IPS-11a (cell line): ENCODE measurements around the gene TPST2.

Source experiments
- H3K4me3 ChIP-seq: one replicate; pipeline ENCODE4 v1.5.1; 2013; ENCODE audit warnings: low read depth, low read length, control low read depth

The TPST2 gene

GRCh38 chr22:26558248-26558895, 31.6 kb downstream of the TPST2 start:
- H3K4me3 ChIP-seq = no peak overlapping the region

DNA sequence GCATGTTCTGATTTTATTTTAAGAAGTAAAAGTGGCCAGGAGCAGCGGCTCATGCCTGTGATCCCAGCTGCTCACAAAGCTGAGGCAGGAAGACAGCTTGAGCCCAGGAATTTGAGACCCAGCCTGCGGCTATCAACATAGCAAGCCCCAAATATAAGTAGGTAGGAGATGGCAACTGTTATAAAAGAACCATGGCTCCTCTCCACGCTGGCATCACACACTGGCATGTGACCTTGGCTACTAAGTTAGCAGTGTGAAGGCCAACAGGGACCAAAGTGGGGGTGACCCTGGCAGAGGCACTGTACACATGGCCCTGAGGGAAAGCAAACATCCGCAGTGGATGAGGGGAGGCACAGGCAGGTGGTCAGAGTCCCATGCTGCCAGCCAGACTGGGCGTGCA, 33.0 kb downstream of the TPST2 start:
- H3K4me3 ChIP-seq = no peak overlapping the region

DNA sequence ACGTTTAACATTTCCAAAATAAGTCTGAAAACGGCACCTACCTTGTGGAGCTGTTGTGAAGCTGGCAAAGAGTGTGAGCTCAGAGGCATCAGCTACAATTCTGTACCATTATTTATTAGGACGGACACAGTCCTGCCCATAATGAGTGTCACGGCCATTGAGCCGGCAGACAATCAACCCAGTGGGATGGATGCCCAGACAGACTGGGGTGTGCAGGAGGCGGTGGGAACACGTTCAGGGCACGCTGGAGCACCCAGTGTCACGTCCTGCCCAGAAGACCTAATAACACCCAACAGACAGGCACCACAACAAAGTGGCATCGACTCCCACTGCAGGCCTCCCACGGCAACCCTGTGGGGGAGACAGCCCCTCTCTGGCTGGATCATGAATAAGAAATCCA, 34.5 kb downstream of the TPST2 start:
- H3K4me3 ChIP-seq = no peak overlapping the region

GRCh38 chr22:26554956-26555355, 35.0 kb downstream of the TPST2 start:
- H3K4me3 ChIP-seq = no peak overlapping the region

DNA sequence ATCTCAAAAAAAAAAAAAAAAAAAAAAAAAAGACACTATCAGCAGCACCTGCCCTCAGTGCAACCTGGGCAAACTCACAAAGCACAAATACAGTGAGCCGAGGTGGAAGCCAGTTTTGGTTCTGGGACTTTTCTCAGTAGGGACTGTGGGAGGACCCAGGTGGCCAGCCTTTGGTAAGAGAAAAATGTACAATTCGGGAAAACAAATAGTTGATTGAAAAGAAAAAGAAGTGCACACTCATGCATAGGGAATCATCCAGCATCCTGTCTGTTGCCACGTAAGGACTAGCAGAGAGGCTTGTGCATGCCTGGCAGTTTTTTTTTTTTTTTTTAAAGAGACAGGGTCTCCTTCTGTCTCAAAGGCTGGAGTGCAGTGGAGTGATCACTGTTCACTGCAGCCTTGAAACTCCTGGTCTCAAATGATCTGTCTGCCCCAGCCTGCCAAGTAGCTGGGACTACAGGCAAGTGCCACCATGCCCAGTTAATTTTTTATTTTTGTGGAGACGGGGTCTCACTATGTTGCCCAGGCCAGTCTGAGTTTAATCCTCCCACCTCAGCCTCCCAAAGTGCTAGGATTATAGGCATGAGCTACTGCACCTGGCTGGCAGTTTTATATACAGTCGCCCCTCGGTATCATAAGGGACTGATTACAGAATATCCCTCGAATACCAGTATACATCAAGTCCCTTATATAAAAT, 36.7 kb downstream of the TPST2 start:
- H3K4me3 ChIP-seq = no peak overlapping the region

DNA sequence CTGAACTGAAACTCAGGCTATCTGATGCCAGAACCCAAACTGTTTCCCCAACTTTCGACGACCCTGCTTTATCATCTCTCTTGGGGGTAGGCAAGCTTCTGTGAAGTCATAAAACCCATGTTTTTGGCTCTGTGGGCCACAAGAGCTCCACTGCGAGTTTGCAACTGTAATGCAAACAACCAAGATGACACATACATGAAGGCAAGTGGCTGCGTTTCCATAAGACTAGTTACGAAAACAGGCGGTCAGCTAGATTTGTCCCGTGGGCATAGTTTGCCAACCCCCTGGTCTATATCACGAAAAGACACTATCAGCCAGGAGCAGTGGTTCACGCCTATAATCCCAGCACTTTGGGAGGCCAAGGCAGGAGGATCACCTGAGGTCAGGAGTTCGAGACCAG, 37.5 kb downstream of the TPST2 start:
- H3K4me3 ChIP-seq = no peak overlapping the region

GRCh38 chr22:26551568-26551967, 38.4 kb downstream of the TPST2 start:
- H3K4me3 ChIP-seq = no peak overlapping the region

DNA sequence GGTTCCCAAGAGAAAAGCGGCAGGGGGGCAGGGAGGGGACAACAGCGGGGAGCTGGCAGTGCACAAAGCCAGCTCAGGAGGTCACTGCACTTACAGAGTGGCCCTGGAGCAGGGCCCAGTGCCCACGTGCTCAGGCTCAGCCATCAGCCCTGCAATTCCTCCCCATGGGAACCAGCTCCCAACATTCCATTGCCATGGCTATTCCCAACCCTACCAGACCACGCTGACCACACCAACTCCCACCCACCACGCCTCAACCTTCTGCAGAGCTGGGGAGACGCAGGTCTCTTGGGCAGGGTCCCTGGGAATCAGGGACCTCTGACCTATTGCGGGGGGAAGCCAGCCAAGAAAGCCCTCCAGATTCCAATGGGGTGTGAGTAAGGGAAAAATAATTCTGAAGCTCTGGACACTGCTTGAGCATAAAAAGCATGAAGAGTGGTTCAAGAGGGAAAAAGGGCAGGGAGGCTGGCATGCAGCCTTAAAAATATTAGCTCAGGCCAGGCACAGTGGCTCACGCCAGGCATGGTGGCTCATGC, 39.4 kb downstream of the TPST2 start:
- H3K4me3 ChIP-seq = no peak overlapping the region

DNA sequence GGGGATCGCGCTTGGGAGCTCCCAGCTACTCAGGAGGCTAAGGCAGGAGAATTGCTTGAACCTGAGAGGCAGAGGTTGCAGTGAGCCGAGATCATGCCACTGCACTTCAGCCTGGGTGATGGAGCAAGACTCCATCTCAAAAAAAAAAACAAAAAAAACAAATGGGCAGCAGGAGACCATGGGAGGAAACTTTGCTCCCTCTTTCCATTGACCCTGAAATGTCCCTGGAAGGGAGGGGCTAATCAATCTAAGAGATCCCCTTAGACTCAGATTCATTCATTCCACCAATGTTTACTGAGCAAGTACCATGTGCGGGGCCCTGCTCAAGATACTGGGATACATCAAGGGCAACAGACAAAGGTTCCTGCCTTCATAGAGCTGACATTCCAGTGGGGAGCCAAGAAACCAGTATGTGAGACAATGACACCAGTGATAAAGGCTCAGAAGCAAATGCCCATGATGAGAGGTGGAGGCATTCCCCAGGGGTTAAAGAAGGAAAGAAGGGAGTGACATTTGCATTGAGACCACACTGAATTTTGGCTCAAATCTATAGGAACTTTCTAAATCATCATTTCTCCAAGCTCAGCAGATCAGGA, 39.9 kb downstream of the TPST2 start:
- H3K4me3 ChIP-seq = no peak overlapping the region

DNA sequence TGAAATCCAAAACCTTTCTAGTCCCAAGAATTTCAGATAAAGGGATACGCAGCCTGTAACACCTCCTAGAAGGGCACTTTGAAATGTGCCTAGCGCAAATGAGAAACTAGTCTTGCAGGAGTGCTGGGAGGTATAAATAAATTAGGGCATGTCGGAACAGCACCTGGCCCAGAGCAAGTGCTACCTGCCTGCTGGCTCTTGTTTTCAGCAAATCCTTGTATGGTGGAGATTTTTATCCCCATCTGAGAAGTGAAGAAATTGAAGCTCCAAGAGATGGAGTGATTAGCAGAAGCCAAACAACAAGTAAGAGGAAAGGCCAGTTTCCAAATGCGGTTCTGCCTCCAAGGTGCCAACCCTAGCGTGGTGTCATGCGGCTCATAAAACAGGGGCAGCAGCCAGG, 40.9 kb downstream of the TPST2 start:
- no peak overlapping the region for H3K4me3 ChIP-seq

DNA sequence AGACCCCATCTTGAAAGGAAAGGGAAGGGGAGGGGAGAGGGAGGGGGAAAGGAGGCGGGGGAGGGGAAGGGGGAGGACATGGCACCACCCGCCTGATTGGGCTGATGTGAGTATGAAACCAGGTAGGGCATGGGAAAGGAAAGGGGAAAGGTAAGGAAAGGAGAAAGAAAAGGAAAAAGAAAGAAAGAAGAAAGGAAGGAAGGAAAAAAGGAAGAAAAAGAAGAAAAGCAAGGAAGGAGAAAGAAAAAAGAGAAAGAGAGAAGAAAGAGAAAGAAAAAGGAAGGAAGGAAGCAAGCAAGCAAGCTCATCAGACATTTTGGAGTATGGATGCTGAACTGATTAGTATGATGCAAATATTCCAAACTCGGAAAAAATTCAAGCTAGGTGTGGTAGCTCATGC, 41.6 kb downstream of the TPST2 start:
- no peak overlapping the region for H3K4me3 ChIP-seq

DNA sequence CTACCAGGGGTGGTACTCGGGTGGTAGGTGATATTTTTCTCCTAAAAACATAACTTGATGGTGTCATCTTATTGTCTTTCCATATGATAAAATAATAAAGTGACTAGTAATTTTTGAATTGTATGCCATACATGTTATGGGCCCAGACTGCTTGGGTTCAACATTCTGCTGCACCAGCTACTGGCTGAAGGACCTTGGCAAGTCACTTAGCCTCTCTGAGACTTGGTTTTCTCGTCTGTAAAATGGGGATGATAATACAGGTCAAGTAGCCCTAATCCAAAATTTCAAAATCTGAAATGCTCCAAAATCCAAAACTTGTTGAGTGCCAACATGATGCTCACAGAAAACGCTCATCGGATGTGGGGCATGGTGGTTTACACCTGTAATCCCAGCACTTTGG, 42.1 kb downstream of the TPST2 start:
- H3K4me3 ChIP-seq = no peak overlapping the region

DNA sequence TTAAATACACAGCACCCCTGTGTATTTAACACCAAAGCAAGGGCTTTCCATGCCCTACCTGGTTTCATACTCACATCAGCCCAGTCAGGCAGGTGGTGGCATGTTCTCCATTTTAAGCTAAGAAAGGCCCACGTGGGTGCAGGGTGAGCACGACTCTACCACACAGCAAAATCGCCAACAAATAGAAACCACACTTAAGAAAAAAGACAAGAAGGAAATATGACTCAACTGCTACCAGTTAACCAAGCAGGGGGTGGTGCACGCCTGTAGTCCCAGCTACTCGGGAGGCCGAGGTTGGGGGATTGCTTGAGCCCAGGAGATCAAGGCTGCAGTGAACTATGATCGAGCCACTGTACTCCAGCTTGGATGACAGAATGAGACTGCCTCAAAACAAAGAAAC, 42.5 kb downstream of the TPST2 start:
- H3K4me3 ChIP-seq = no peak overlapping the region

DNA sequence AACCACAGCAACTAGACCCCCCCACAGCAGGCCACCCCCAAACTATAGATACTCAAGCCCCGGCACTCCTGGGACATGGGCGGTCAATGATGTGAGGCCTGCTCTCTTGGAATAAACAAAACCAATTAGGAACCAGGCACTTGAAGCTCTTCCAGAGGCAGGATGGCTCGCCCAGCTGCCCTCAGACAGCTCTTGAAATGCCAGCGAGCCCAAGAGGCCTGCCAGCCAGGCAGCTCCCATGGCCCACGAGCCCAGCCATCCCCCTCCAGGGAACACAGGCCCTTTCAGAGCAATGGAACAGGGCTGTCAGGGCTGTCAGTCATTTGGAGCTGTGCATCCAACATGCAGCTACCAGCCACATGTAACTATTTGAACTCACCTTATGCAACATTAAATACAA, 43.6 kb downstream of the TPST2 start:
- no peak overlapping the region for H3K4me3 ChIP-seq

DNA sequence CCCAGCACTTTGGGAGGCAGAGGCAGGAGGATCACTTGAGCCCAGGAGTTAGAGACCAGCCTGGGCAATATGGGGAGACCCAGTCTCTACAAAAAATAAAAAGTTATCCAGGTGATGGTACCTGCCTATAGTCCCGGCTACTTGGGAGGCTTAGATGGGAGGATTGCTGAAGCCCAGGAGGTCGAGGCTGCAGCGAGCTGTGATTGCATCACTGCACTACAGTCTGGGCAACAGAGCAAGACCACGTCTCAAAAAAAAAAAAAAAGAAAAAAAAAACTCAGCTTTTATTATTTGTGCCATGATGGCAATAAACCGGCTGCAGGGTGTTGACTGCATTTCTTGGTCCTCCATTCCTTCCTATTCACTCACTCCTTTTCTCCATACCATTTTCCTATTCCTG, 44.1 kb downstream of the TPST2 start:
- no peak overlapping the region for H3K4me3 ChIP-seq

GRCh38 chr22:26545385-26545784, 44.5 kb downstream of the TPST2 start:
- H3K4me3 ChIP-seq = no peak overlapping the region

- H3K4me3 ChIP-seq = no peak overlapping the region
Observed at GRCh38 chr22:26544489-26544888, 45.4 kb downstream of the TPST2 start.

GRCh38 chr22:26542831-26543230, 47.1 kb downstream of the TPST2 start:
- no peak overlapping the region for H3K4me3 ChIP-seq

- no peak overlapping the region for H3K4me3 ChIP-seq
Observed at GRCh38 chr22:26541167-26541819, 48.6 kb downstream of the TPST2 start.

DNA sequence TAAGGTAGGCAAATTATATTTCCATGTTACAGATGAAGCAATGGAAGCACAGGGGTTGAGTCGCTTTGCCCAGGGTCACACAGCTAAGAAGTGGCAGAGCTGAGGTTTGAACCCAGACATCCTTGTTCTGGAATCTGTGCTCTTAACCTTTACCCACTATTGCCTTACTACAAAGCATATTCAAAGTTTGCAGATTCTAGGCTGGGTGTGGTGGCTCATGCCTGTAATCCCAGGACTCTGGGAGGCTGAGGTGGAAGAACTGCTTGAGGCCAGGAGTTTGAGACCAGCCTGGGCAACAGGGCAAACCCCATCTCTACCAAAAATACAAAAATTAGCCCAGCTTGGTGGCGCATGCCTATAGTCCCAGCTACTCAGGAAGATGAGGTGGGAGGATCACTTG, 49.8 kb downstream of the TPST2 start:
- no peak overlapping the region for H3K4me3 ChIP-seq

DNA sequence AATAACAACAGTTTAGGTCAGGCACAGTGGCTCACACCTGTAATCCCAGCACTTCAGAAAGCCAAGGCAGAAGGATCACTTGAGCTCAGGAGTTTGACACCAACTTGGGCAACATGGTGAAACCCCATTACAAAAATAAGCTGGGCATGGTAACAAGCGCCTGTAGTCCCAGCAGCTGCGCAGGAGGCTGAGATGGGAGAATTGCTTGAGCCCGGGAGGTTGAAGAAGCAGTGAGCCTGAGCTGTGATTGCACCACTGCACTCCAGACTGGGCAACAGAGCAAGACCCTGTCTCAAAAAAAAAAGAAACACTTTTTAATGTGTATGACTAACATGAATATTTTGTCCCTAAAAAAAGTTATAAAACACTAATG, 53.2 kb downstream of the TPST2 start:
- no peak overlapping the region for H3K4me3 ChIP-seq
